Measurements from ENCODE around the gene IL15.

DNA sequence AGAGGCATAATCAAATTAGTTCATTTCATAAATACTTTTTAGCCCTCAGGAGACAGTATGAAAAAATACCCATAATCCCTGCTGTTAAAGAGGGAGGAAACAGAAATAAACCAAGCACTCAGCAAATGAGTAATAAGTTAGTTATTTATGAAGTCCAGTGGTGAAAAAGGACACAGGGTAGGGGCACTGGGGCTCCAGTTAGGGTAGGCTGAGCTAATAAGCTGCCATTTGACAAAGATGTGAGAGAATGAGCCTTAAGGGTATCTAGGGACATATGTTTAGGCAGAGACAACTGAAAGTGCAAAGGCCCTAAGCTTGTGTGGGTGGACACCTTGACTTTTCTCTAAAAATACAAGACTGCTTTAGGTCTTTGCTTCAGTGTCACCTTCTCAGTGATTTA is 94.4 kb downstream of the IL15 start:
- TF ChIP-seq, protein P1, sequence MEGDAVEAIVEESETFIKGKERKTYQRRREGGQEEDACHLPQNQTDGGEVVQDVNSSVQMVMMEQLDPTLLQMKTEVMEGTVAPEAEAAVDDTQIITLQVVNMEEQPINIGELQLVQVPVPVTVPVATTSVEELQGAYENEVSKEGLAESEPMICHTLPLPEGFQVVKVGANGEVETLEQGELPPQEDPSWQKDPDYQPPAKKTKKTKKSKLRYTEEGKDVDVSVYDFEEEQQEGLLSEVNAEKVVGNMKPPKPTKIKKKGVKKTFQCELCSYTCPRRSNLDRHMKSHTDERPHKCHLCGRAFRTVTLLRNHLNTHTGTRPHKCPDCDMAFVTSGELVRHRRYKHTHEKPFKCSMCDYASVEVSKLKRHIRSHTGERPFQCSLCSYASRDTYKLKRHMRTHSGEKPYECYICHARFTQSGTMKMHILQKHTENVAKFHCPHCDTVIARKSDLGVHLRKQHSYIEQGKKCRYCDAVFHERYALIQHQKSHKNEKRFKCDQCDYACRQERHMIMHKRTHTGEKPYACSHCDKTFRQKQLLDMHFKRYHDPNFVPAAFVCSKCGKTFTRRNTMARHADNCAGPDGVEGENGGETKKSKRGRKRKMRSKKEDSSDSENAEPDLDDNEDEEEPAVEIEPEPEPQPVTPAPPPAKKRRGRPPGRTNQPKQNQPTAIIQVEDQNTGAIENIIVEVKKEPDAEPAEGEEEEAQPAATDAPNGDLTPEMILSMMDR (conservative IDR thresholded peaks at IDR 0.05; ENCODE audit: low read length) = no peak
- TF ChIP-seq EZH2phosphoT487 (IDR thresholded peaks at IDR 0.05; ENCODE audit: borderline replicate concordance) = no peak

Data from Loucy (cell line).